Measurements from ENCODE around the gene ARHGAP1.

GRCh38 chr11:46692450-46692849, 8.0 kb downstream of the ARHGAP1 start:
- TF ChIP-seq, protein P1, sequence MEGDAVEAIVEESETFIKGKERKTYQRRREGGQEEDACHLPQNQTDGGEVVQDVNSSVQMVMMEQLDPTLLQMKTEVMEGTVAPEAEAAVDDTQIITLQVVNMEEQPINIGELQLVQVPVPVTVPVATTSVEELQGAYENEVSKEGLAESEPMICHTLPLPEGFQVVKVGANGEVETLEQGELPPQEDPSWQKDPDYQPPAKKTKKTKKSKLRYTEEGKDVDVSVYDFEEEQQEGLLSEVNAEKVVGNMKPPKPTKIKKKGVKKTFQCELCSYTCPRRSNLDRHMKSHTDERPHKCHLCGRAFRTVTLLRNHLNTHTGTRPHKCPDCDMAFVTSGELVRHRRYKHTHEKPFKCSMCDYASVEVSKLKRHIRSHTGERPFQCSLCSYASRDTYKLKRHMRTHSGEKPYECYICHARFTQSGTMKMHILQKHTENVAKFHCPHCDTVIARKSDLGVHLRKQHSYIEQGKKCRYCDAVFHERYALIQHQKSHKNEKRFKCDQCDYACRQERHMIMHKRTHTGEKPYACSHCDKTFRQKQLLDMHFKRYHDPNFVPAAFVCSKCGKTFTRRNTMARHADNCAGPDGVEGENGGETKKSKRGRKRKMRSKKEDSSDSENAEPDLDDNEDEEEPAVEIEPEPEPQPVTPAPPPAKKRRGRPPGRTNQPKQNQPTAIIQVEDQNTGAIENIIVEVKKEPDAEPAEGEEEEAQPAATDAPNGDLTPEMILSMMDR (conservative IDR thresholded peaks at IDR 0.05; ENCODE audit: low read depth, low read length) = no peak
- no peak for TF ChIP-seq EZH2phosphoT487 (IDR thresholded peaks at IDR 0.05; ENCODE audit: borderline replicate concordance, low read length)

Measured in PC-3 (cell line).